Hepatocyte (in vitro differentiated cells): ENCODE results near the gene DPH5.

Experiments used
- CTCF ChIP-seq: fragments of 200-600 bp; sonication (generic); IDR thresholded peaks from 2 replicates; pipeline ENCODE4 v1.5.1; 2016; ENCODE audit warnings: antibody characterized with exemption, mild to moderate bottlenecking; ENCODE audit not compliant: poor library complexity
- EZH2 ChIP-seq: fragments of 200-600 bp; sonication (generic); IDR thresholded peaks from 2 replicates; pipeline ENCODE4 v1.6.1; 2016; ENCODE audit warnings: antibody characterized with exemption, mild to moderate bottlenecking, borderline replicate concordance

- TF ChIP-seq EZH2, result no peak
- TF ChIP-seq CTCF, result no peak
Measured at GRCh38 chr1:101008229-101008834, 17.3 kb downstream of the DPH5 start.
